Measurements from ENCODE around the gene NPY.

GRCh38 chr7:24297362-24297761 lies 13.4 kb downstream of the NPY start:
- no peak for TF ChIP-seq CTCF (IDR thresholded peaks at IDR 0.05 in 2 of 3, conservative IDR thresholded peaks at IDR 0.05 in 1 of 3; ENCODE audit: control insufficient read depth in 2 of 3, extremely low read depth in 1 of 3, insufficient read depth in 1 of 3, low read depth in 3 of 3, low read length in 3 of 3)
- TF ChIP-seq POLR2A (IDR thresholded peaks at IDR 0.05; ENCODE audit: low read depth, low read length), result no peak
- no peak for TF ChIP-seq ZNF384 (IDR thresholded peaks at IDR 0.05; ENCODE audit: borderline replicate concordance, low read depth, low read length)
- no peak for TF ChIP-seq FOS (IDR thresholded peaks at IDR 0.05; ENCODE audit: borderline replicate concordance, extremely low read depth, insufficient read length)
- no peak for TF ChIP-seq MTA2 (IDR thresholded peaks at IDR 0.05; ENCODE audit: low read depth)
- no peak for TF ChIP-seq MAX (IDR thresholded peaks at IDR 0.05; ENCODE audit: low read depth, low read length)
- TF ChIP-seq POLR2AphosphoS5 (IDR thresholded peaks at IDR 0.05; ENCODE audit: low read length), result no peak
- no peak for TF ChIP-seq RAD21 (IDR thresholded peaks at IDR 0.05; ENCODE audit: insufficient read depth, low read depth, low read length)

All from GM12878 (cell line).